H9 (cell line): ENCODE results near the gene IGSF3. TPM values are rescaled to one million over a fixed set of nuclear protein-coding genes. Genes with fewer than 3 reads are reported as not detected.

ENCODE experiments used
- DNase-seq: peaks from one replicate; pipeline ENCODE4 v3.0.0-alpha.2; 2017
- H2AFZ ChIP-seq: one replicate; pipeline ENCODE4 v1.6.1; 2013; ENCODE audit warnings: mild to moderate bottlenecking, low read length, control low read depth, moderate library complexity
- H2AK5ac ChIP-seq: 2 replicates; pipeline ENCODE4 v1.6.1; 2013; ENCODE audit warnings: low read length, control low read depth, mixed read lengths; ENCODE audit not compliant: insufficient read length
- H2BK120ac ChIP-seq: one replicate; pipeline ENCODE4 v1.6.1; 2013; ENCODE audit warnings: low read depth, mild to moderate bottlenecking, low read length, control low read depth, inconsistent platforms; ENCODE audit not compliant: poor library complexity, severe bottlenecking
- H2BK12ac ChIP-seq: 2 replicates; pipeline ENCODE4 v1.6.1; 2013; ENCODE audit warnings: low read length, control low read depth, mixed read lengths, low read depth; ENCODE audit not compliant: insufficient read length
- H2BK15ac ChIP-seq: 2 replicates; pipeline ENCODE4 v1.6.1; 2013; ENCODE audit warnings: low read depth, low read length, control low read depth
- H2BK20ac ChIP-seq: one replicate; pipeline ENCODE4 v1.6.1; 2013; ENCODE audit warnings: low read depth, mild to moderate bottlenecking, low read length, control low read depth, inconsistent platforms; ENCODE audit not compliant: poor library complexity, severe bottlenecking
- H2BK5ac ChIP-seq: 2 replicates; pipeline ENCODE4 v1.6.1; 2013; ENCODE audit warnings: low read length, control low read depth, mixed read lengths; ENCODE audit not compliant: insufficient read length
- H3K14ac ChIP-seq: 2 replicates; pipeline ENCODE4 v1.6.1; 2013; ENCODE audit warnings: low read length, control low read depth; ENCODE audit not compliant: insufficient read depth
- H3K18ac ChIP-seq: 2 replicates; pipeline ENCODE4 v1.6.1; 2013; ENCODE audit warnings: low read depth, mild to moderate bottlenecking, mixed read lengths, low read length, control low read depth; ENCODE audit not compliant: insufficient read length
- H3K23ac ChIP-seq: 2 replicates; pipeline ENCODE4 v1.6.1; 2013; ENCODE audit warnings: low read length, control low read depth, mixed read lengths, low read depth; ENCODE audit not compliant: insufficient read length
- H3K23me2 ChIP-seq: 2 replicates; pipeline ENCODE4 v1.6.1; 2013; ENCODE audit warnings: low read depth, mild to moderate bottlenecking, mixed read lengths, low read length, control low read depth; ENCODE audit not compliant: insufficient read length, poor library complexity, severe bottlenecking
- H3K27ac ChIP-seq: 2 replicates; pipeline ENCODE4 v1.5.1; 2013; ENCODE audit warnings: low read length, control low read depth, mixed read lengths, low read depth; ENCODE audit not compliant: insufficient read length
- H3K27me3 ChIP-seq: 2 replicates; pipeline ENCODE4 v1.6.1; 2013; ENCODE audit warnings: low read length, control low read depth, inconsistent platforms; ENCODE audit not compliant: insufficient read depth
- H3K4ac ChIP-seq: 2 replicates; pipeline ENCODE4 v1.6.1; 2013; ENCODE audit warnings: low read depth, mild to moderate bottlenecking, control low read depth, inconsistent platforms, low read length, moderate library complexity
- H3K4me1 ChIP-seq: 2 replicates; pipeline ENCODE4 v1.6.1; 2013; ENCODE audit warnings: low read length, control low read depth, inconsistent platforms; ENCODE audit not compliant: insufficient read depth
- H3K4me2 ChIP-seq: 2 replicates; pipeline ENCODE4 v1.6.1; 2013; ENCODE audit warnings: low read length, control low read depth, mixed read lengths; ENCODE audit not compliant: insufficient read length, insufficient read depth
- H3K56ac ChIP-seq: 2 replicates; pipeline ENCODE4 v1.6.1; 2013; ENCODE audit warnings: low read depth, mild to moderate bottlenecking, mixed read lengths, low read length, control low read depth; ENCODE audit not compliant: insufficient read length
- H3K79me1 ChIP-seq: 2 replicates; pipeline ENCODE4 v1.6.1; 2013; ENCODE audit warnings: low read depth, mild to moderate bottlenecking, moderate library complexity, low read length, control low read depth, inconsistent platforms; ENCODE audit not compliant: insufficient read depth, poor library complexity, severe bottlenecking
- H3K79me2 ChIP-seq: 2 replicates; pipeline ENCODE4 v1.6.1; 2013; ENCODE audit warnings: low read length, control low read depth, inconsistent platforms; ENCODE audit not compliant: insufficient read depth
- H3K9ac ChIP-seq: 2 replicates; pipeline ENCODE4 v1.6.1; 2013; ENCODE audit warnings: low read length, control low read depth, mixed read lengths; ENCODE audit not compliant: insufficient read length; ENCODE audit errors: extremely low read depth
- H3K9me3 ChIP-seq: one replicate; pipeline ENCODE4 v1.6.1; 2013; ENCODE audit warnings: low read depth, low read length, inconsistent platforms; ENCODE audit not compliant: control insufficient read depth
- H3T11ph ChIP-seq: one replicate; pipeline ENCODE4 v1.6.1; 2013; ENCODE audit warnings: mild to moderate bottlenecking, low read length, control low read depth, inconsistent platforms
- H4K20me1 ChIP-seq: one replicate; pipeline ENCODE4 v1.6.1; 2013; ENCODE audit not compliant: control insufficient read depth, insufficient read length, insufficient read depth
- H4K5ac ChIP-seq: 2 replicates; pipeline ENCODE4 v1.6.1; 2013; ENCODE audit warnings: low read depth, mild to moderate bottlenecking, mixed read lengths, low read length, control low read depth; ENCODE audit not compliant: insufficient read length
- H4K8ac ChIP-seq: replicated peaks from 2 replicates; pipeline ENCODE4 v1.6.1; 2013; ENCODE audit warnings: low read length, control low read depth, mixed read lengths, low read depth; ENCODE audit not compliant: insufficient read length
- H4K91ac ChIP-seq: 2 replicates; pipeline ENCODE4 v1.6.1; 2013; ENCODE audit warnings: low read depth, mild to moderate bottlenecking, moderate library complexity, mixed read lengths, low read length, control low read depth; ENCODE audit not compliant: insufficient read length
- H3K27ac Mint-ChIP-seq, 3 experiments: 2 replicates in 2 of 3; 3 replicates in 1 of 3; pipeline ENCODE4 v1.8.0; 2020 to 2021; ENCODE audit warnings: mixed read lengths in 3 of 3, mild to moderate bottlenecking in 1 of 3, moderate library complexity in 1 of 3
- H3K27me3 Mint-ChIP-seq: 2 replicates; pipeline ENCODE4 v1.8.0; 2021; ENCODE audit warnings: low read depth, mild to moderate bottlenecking, moderate library complexity, mixed read lengths
- H3K36me3 Mint-ChIP-seq, 3 experiments: 2 replicates in 2 of 3; 3 replicates in 1 of 3; pipeline ENCODE4 v1.8.0; 2020 to 2021; ENCODE audit warnings: low read depth in 3 of 3, mixed read lengths in 3 of 3; ENCODE audit not compliant: insufficient read depth in 1 of 3
- H3K4me1 Mint-ChIP-seq, 2 experiments: 2 replicates each; pipeline ENCODE4 v1.8.0; 2020; ENCODE audit warnings: mixed read lengths in 2 of 2
- H3K4me3 Mint-ChIP-seq, 2 experiments: 2 replicates in 1 of 2; 3 replicates in 1 of 2; pipeline ENCODE4 v1.8.0; 2020 to 2021; ENCODE audit warnings: mild to moderate bottlenecking in 2 of 2, mixed read lengths in 2 of 2, moderate library complexity in 1 of 2
- H3K9me3 Mint-ChIP-seq, 2 experiments: 2 replicates in 1 of 2; 3 replicates in 1 of 2; pipeline ENCODE4 v1.8.0; 2020; ENCODE audit warnings: mild to moderate bottlenecking in 2 of 2, mixed read lengths in 2 of 2, moderate library complexity in 1 of 2
- CTCF ChIP-seq: fragments of 200-600 bp; sonication (generic); conservative IDR thresholded peaks from 3 replicates; pipeline ENCODE4 v1.8.0; 2021; ENCODE audit warnings: antibody characterized with exemption, mild to moderate bottlenecking
- WGBS: extraction: QIAGEN DNeasy Blood & Tissue Kit; methylation state at CpG from one replicate; pipeline ENCODE4 v1.1.7; 2013; ENCODE audit warnings: missing lambda C conversion rate, low lambda C conversion rate, mixed read lengths; ENCODE audit not compliant: insufficient read length; ENCODE audit errors: extremely low coverage; 5-methylcytosine and 5-hydroxymethylcytosine counted together
- total RNA-seq: library from RNA; stranded (reverse); gene quantifications from 2 replicates; pipeline ENCODE4 v1.2.1, GENCODE V29; 2021

IGSF3 gene
- total RNA-seq, 1 experiment from 2014 or later = 19.1 TPM

DNA sequence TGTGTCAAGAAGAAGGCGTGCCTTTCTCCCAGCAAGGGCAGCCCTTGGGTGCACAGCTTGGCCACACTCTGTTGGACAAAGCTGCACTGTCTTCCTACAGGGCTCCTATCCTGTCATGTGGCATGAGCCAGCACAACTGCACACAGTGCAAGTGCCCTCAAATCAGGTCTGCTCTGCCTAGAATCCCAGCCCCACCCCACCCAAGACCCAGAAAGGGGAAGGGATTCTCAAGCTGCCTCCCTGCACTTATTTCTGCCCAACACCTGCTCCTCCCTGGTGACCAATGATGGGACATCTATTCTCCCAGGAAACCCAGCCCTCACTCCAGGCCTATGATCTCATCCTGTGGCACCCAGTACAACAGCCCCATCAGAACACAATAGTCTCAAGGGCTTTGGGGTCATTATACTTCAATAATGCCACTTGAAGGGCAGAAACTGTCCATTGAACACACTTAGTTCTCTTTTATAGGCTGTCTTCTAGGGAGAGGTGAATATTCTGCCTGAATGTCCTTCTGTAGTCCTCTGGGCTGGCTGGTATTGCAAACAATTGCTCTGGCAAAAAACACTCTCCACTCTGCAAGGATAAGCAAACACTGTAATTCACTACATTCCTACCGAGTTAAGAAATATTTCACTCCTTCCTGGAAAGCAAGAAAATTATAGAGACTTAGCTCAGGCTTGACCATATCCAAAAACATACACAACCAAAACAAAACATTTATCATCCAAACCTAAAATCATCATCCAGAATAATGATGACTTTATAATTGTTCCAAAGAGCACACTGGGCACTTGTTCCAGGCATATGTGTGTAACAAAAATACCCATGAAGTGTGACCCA is 43.1 kb upstream of the IGSF3 start:
- WGBS = no CpG with 5 or more reads among the region's 2 CpGs
- Histone ChIP-seq H3K27me3 (no peaks in the 10 kb centered on the region), H4K8ac (no peak overlapping the region), H3K14ac (no peak overlapping the region), H2AFZ (no peak overlapping the region), H2BK15ac (no peak overlapping the region), H4K5ac (no peak overlapping the region), H2AK5ac (no peak overlapping the region), H3K4me2 (no peak overlapping the region), H3K9ac (no peak overlapping the region), H3K18ac (no peak overlapping the region), H4K91ac (no peak overlapping the region), H2BK5ac (no peak overlapping the region), H2BK20ac (no peak overlapping the region), H4K20me1 (no peaks in the 10 kb centered on the region), H3K23ac (no peak overlapping the region), H3K4me1 (no peaks in the 10 kb centered on the region; the same call in 1 of the 2 replicates), H3K9me3 (no peaks in the 10 kb centered on the region), H3K56ac (no peak overlapping the region), H3K79me2 (no peaks in the 10 kb centered on the region), H3T11ph (no peak overlapping the region), H3K4ac (no peak overlapping the region), H2BK12ac (no peak overlapping the region), H3K79me1 (no peaks in the 10 kb centered on the region), H3K23me2 (no peaks in the 10 kb centered on the region), H3K27ac (no peak overlapping the region), H2BK120ac (no peak overlapping the region)
- H3K36me3 Mint-ChIP-seq = peaks cover 3 to 10% (median 6%) of the 10 kb centered on the region in 3 experiments; a peak in 5 of 7 replicates
- no peak overlapping the region for H3K27ac Mint-ChIP-seq
- no peak for DNase-seq
- TF ChIP-seq CTCF = no peak
- 0 out of 5 replicates have a peak overlapping the region, but pooled peaks of 1 of the 2 experiments have one; percentile 1 for H3K4me3 Mint-ChIP-seq
- H3K9me3 Mint-ChIP-seq = peaks cover 10 to 12% of the 10 kb centered on the region in 2 experiments; a peak in 4 of 5 replicates
- peaks cover 3% of the 10 kb centered on the region; the same call in 1 of the 2 replicates for H3K27me3 Mint-ChIP-seq
- peaks cover 28 to 31% of the 10 kb centered on the region in 2 experiments for H3K4me1 Mint-ChIP-seq
